ENCODE results near the gene KDELR3.

The KDELR3 gene

DNA sequence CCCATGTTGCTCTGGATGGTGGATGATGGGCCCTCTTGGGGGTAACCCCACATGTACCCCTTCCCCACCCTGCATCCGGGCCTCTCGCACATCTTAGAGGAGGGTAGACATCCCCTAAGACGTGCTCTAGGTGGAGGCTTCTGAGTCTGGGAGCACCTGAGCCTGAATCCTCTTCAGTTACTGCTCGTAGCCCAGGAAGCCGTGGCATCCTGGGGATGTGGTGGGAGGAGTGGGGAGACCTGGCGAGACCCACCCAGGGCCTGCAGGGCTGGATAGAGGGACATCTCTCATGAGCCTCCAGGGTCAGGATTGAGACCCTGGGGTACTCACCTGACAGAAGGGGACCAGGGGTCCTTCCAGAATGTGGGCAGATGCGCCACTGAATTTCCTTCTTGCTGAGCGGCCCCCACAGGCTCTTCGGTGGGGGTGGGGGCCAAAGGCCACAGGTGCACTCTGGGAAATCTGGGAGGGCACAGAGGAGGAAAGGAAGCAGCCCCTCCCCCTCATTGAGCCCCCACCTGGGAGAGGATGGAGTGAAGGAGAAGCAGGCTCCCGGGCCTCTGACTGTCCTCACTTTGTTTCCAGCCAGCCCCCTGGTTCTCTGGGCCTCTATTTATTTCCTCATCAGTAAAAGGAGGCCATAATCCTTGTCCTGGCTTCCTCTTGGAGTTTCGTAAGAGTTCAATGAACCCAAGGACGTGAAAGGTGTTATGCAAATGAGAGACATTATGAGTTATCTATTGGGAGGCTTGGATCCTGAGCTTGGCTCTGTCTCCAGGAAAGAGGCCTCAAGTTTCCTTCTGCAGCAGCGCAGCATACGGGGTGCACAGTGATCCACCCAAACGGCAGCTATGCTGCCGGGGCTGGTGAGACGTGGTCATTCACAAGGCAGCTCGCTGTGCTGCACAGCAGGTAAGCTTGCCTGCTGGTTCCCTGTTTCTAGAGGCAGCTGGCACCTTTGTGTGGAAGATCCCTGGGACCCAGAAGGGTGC lies 44.1 kb upstream of the KDELR3 start:
- no peak for DNase-seq (ENCODE audit: low read depth in 2 of 2)
- TF ChIP-seq CTCF (IDR thresholded peaks at IDR 0.05; ENCODE audit: low read depth, low read length) = no peak
- H3K4me3 ChIP-seq (replicated peaks in 1 of 2; ENCODE audit: low read depth in 2 of 2, low read length in 2 of 2) = no peak overlapping the region

DNA sequence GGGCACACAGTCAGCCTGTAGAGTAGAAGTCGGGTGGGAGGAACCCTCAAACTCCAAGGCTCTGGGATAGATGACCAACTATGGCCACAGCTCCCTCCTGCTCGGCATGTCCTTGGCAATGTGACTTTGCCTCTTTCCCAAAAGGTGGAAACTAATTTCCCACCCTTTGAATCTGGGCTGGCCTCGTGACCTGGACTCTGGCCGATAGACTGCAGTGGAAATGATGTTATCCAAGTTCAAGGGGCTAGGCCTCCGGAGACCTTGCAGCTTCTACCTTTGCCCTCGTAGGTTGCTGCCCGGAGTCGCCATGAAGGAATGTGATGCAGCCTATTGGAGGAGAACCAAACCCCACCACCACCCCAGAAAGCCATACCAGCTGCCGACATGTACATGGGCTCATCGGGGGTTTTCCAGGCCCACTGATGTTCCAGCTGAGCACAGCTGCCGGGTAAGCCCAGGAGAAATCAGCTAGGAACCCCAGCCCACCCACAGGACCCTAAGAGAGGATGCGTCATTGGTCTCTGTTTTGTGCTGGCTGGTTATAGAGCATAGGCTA lies 43.3 kb upstream of the KDELR3 start:
- TF ChIP-seq CTCF (IDR thresholded peaks at IDR 0.05; ENCODE audit: low read depth, low read length) = no peak
- no peak overlapping the region for H3K4me3 ChIP-seq (replicated peaks in 1 of 2; ENCODE audit: low read depth in 2 of 2, low read length in 2 of 2)

GRCh38 chr22:38426628-38427027 lies 41.3 kb upstream of the KDELR3 start:
- no peak for TF ChIP-seq CTCF (IDR thresholded peaks at IDR 0.05; ENCODE audit: low read depth, low read length)
- no peak for DNase-seq (ENCODE audit: low read depth in 2 of 2)
- no peak overlapping the region for H3K4me3 ChIP-seq (replicated peaks in 1 of 2; ENCODE audit: low read depth in 2 of 2, low read length in 2 of 2)

More for the DNA sequence above, 43.3 kb upstream of the KDELR3 start:
- no peak for DNase-seq (ENCODE audit: low read depth in 2 of 2)

GRCh38 chr22:38427465-38427864 lies 40.4 kb upstream of the KDELR3 start:
- H3K4me3 ChIP-seq (replicated peaks in 1 of 2; ENCODE audit: low read depth in 2 of 2, low read length in 2 of 2) = no peak overlapping the region
- no peak for TF ChIP-seq CTCF (IDR thresholded peaks at IDR 0.05; ENCODE audit: low read depth, low read length)
- DNase-seq (ENCODE audit: low read depth in 2 of 2) = no peak

DNA sequence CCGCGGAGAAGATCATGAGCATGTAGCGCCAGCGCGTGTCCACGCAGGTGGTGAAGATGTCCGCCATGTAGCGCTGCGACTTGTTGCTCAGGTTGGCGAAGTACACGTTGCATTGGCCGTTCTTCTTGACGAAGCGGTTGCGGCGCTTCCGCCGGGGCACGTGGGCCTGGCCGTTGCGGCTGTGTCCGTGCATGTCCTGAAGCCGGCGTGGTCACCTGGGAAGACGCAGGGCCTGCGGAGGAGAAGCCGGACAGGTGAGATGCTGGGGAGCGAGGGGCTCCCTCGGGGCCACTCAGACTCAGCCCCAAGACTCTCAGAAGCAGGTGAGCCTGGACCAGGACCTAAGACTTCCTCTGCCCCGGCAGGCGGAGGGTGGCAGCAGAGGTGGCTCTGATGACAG lies 40.0 kb upstream of the KDELR3 start:
- no peak for DNase-seq (ENCODE audit: low read depth in 2 of 2)
- no peak for TF ChIP-seq CTCF (IDR thresholded peaks at IDR 0.05; ENCODE audit: low read depth, low read length)
- H3K4me3 ChIP-seq (replicated peaks in 1 of 2; ENCODE audit: low read depth in 2 of 2, low read length in 2 of 2) = no peak overlapping the region

DNA sequence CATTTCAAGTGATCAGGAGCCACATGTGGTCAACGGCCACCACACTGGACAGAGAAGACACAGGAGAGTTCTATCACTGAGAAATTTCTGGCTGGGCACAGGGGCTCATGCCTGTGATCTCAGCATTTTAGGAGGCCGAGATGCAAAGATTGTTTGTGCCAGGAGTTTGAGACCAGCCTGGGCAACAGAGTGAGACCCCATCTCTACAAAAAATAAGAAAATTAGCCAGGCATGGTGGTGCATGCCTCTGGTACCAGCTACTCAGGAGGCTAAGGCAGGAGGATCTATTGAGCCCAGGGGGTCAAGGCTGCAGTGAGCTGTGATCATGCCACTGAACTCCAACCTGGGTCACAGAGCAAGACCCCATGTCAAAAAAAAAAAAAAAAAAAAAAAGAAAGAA lies 39.2 kb upstream of the KDELR3 start:
- no peak overlapping the region for H3K4me3 ChIP-seq (replicated peaks in 1 of 2; ENCODE audit: low read depth in 2 of 2, low read length in 2 of 2)
- TF ChIP-seq CTCF (IDR thresholded peaks at IDR 0.05; ENCODE audit: low read depth, low read length) = no peak
- no peak for DNase-seq (ENCODE audit: low read depth in 2 of 2)
